GM18873 (cell line): ENCODE measurements around the gene SEMG1.

Experiments used
- ATAC-seq: cut with Tn5 transposase; IDR thresholded peaks from one replicate; pipeline ENCODE4 v1.9.1; 2021; ENCODE audit warnings: mild to moderate bottlenecking, moderate library complexity, moderate number of reproducible peaks; ENCODE audit not compliant: unreplicated experiment, low FRiP score

SEMG1 gene, protein sequence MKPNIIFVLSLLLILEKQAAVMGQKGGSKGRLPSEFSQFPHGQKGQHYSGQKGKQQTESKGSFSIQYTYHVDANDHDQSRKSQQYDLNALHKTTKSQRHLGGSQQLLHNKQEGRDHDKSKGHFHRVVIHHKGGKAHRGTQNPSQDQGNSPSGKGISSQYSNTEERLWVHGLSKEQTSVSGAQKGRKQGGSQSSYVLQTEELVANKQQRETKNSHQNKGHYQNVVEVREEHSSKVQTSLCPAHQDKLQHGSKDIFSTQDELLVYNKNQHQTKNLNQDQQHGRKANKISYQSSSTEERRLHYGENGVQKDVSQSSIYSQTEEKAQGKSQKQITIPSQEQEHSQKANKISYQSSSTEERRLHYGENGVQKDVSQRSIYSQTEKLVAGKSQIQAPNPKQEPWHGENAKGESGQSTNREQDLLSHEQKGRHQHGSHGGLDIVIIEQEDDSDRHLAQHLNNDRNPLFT

DNA sequence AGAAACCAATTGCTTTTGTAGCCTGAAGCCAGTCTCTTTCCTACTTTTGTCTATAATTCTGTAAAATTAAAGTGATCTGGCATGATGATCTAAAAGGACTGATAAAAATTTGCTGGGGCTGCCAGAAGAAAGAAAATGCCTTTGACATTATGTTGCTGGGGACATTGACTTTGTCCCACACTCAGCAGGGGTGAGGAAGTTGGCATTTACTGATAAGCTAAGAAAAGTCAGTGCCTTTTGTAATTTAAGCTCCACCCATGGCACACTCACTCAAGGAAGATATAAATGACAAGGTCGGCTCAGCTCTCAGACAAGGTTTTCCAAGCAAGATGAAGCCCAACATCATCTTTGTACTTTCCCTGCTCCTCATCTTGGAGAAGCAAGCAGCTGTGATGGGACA lies at the start of gene SEMG1:
Gene SEMG1 (plus strand): TSS at position 309 of the 400 bp plus-strand sequence. CDS start 21 bp downstream, at position 330.
- no peak for ATAC-seq

GRCh38 chr20:45157962-45158361 lies 48.9 kb upstream of the SEMG1 start:
- ATAC-seq: no peak

GRCh38 chr20:45163083-45163803 lies 43.6 kb upstream of the SEMG1 start:
- no peak for ATAC-seq

- no peak for ATAC-seq
Observed at GRCh38 chr20:45164906-45165305, 41.9 kb upstream of the SEMG1 start.

DNA sequence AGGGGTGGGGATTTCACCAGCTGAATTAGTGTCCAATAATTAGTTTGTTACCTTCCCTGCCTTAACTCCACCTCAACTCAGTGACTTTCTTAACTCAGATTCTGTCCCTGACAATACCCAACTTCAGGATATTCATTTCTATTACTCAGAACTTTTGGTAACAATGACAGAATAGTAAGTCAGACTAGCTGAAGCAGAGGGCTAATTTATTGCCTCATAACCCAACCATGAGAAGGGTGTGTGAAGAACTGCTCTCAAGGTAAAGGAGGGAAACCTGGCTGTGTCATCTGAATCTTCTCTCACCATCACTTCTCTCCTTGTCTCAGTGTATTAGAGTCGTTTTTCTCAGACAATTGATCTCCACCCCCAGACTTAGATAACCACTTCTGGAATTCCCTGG lies 33.3 kb upstream of the SEMG1 start:
- no peak for ATAC-seq

DNA sequence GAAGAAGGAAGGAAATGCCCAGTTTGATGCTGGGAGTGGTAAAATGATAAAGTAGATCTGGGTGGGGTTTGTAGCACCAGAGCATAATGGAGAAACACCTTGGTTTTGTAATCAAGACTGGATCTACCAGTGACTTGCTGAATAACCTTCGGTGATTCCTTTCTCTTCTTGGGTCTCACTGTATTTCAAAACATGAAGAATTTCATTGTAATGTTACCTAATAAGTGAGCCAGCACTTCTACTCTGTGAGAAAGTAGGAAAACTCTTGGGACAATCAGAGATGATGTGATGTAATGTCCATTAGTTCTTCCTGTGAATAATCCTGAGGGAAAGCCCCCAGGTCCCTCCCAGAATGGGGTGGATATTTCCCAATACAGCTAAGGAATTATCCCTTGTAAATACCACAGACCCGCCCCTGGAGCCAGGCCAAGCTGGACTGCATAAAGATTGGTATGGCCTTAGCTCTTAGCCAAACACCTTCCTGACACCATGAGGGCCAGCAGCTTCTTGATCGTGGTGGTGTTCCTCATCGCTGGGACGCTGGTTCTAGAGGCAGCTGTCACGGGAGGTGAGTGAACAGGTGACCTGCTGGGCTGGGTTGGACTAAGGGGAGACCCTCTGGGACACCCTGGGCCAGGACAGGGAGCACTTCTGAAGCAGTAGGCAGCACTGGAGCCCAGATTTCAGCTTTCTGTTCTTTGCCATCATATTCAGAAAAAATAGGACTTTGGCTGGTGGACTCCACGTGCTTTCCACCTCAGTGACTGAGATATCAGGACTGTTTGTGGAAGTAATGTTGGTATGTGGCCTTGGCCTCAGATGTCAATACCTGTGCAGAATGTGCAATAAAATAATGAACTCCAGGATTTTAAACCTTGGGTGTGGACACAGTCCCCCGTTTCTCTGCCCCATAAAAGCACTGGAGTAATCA lies 32.1 kb upstream of the SEMG1 start, which contains the start of gene PI3:
Gene PI3 (plus strand): TSS at position 469 of the 931 bp plus-strand sequence. CDS start 21 bp downstream, at position 490.
- ATAC-seq: no peak

DNA sequence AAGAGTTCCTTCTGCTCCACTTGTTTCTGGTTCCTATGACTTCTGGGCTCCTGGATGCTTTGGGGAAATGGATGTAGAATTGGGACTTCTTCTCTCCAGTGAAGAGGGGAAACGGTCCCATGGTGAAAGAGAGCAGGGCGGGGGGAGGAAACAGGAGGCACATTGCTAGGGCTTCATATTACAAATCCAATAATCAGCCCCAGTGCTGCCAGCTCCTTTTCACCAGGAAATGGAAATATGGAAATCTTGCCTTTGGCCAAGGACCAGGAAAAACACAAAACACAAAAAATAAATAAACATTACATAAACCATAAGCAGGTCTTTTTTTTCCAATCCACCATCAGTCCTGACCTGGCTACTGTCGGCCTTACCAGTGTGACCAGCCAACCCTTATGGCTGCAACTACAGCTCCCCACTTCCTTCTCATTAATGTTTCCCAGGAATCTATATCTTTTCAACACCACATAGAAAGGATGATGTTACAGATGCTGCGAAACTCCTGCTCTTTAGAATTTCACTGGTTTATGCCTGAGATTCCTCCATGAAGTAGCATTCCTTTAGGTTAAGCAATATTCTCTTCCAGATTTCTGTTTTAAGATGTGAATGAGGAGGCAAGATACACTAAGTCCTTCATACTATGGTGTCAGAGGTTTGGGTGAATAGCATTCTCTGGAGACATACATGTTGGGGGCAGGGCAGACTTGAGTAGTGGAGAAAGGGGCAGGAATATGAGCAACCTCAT lies 30.1 kb upstream of the SEMG1 start:
- ATAC-seq: no peak

GRCh38 chr20:45179166-45179565 lies 27.7 kb upstream of the SEMG1 start:
- ATAC-seq: no peak

DNA sequence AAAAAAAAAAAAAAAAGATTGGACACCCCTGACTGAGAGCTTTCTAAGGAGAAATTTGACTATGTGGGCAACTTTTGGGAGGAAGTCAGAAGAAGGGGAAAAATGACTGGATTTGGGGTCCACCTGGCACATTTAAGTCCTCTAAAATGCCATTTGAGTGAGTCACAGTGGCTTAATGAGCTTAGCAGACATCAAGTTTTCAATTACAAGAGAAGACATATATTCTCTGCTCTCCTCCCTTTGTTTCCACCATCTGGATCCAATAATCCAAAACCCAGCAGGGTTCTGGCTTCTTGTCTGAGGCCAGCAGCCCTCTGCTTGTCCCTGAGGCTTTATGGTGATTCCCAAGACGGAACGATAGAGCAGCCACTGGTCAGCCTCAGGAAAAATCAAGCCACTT lies 25.2 kb upstream of the SEMG1 start:
- ATAC-seq: no peak

DNA sequence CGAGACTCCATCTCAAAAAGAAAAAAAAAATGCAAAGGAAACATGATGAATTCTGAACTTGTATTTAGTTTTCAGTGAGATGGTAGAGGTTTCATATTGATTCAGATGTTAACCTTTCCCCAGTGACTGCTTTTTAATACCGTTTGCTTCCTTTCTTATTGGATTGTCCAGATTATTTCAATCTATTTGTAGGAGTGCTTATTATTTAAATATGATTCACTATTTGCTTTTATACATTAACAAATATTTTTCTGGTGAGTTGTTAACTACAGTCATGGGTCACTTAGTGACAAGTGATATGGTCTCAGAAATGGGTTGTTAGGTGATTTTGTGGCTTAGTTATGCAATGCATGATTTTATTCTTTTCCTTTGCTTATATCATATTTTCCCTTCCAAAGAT lies 23.7 kb upstream of the SEMG1 start:
- no peak for ATAC-seq

DNA sequence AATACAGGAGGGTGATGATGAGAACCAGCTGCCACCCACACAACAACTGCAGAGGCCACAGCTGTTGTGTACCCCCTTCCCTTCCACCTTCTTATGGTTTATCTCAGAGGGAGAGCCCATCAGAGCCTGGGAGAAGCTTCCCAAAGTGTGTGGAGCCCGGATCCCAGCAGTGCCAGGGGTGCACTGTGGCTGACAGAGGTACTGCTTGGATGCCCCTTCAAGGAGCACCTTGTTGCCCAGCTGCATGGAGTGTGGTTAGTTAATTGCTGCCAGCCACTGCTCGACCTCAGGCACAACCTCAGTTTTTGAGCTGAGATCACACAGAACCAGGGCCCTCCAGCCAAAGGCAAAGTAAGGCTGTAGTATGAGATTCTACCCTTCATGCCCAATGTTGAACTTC lies 19.1 kb upstream of the SEMG1 start:
- ATAC-seq: no peak

GRCh38 chr20:45189067-45189609 lies 17.7 kb upstream of the SEMG1 start:
- ATAC-seq: no peak

DNA sequence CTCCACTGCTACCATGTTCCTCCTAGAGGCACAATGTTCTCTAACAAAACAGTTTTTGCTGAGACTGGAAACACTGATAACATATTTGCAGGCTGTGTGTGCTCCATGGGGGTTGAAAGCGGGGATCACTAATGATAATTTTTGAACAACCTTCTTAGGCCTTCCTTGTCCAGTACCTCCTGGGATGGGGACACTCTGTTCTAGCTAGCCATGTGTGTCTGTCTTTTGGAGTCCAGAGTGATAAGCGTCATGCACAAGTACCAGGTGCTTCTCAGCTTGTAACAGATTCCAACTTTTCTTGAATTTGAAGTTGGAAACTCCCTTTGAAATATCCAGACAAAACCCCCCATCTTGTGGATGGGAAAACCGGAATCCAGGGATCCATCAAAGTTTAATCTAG lies 17.0 kb upstream of the SEMG1 start:
- no peak for ATAC-seq

- no peak for ATAC-seq
Observed at GRCh38 chr20:45191926-45192325, 14.9 kb upstream of the SEMG1 start.

DNA sequence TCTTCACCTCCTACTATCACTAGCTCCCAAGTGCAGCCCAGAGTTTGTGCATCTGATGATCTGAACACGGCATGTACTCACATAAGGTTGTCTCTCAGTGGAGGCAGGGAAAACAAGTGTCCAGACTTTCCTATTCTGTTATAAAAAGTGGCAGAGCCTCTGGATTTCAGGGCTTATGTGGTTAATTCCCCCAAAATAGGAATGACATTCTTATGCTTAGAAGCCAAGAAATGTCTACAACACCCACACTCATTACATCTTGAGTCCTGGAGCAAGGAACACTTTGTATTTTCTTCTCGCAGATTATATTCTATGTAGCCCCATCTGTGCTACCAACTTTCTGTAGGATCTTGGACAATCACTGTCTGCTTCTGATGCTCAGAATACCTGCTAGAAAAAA lies 13.5 kb upstream of the SEMG1 start:
- ATAC-seq: no peak

GRCh38 chr20:45209924-45210323 lies 3.1 kb downstream of the SEMG1 start:
- ATAC-seq: no peak

DNA sequence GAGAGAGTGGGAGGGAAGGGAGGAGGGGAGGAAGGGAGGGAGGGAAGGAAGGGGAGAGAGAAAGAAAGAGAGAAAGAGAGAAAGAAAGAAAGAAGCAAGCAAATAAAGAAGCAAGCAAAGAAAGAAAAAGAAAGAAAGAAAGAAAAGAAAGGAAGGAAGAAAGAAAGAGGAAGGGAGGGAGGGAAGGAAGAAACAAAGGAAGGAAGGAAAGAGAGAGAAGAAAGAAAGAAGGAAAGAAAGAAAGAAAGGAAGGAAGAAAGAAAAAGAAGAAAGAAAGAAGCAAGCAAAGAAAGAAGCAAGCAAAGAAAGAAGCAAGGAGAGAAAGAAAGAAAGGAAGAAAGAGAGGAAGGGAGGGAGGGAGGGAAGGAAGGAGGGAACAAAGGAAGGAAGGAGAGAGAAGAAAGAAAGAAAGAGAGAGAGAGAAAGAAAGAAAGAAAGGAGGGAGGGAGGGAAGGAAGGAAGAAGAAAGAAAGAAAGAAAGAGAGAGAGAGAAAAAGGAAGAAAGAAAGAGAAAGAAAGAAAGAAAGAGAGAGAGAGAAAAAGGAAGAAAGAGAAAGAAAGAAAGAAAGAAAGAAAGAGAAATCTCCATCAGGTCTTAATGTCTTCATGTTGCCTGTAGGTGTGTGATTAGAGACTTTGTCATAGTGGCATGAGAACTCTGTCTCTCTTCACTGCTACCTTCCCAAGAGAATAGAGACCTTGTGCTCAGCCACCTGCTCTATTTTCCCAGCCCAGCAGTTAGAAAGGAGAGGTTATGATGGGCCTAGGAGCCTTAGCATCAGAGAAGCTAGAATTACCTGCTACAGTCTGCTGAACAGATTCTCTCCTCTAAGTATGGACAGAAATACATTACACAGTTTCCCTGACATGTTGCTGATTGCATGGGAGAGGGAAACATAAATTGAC lies 5.0 kb downstream of the SEMG1 start:
- ATAC-seq: no peak

- no peak for ATAC-seq
Observed at GRCh38 chr20:45212836-45213235, 6.0 kb downstream of the SEMG1 start.

GRCh38 chr20:45218124-45218523 lies 11.3 kb downstream of the SEMG1 start:
- no peak for ATAC-seq
